Left renal cortex interstitium (tissue), 4 donors: ENCODE data around the gene ZNF236. TPM values are rescaled to one million over a fixed set of nuclear protein-coding genes. Genes with fewer than 3 reads are reported as not detected.
A peak's percentile ranks its signal among the peaks of the same experiment; 100 is the strongest.
"Not testable (repeated sequence)": the region's sequence is repeated elsewhere in the genome, so short reads cannot be mapped to it uniquely, and the experiment has no call there.

Experiments used
- DNase-seq, 4 donors: peaks; one replicate each; pipeline ENCODE4 v3.0.0-alpha.2; 2013; ENCODE audit warnings: low read depth in 4 of 4, low spot score in 2 of 4, missing footprints in 1 of 4
- polyA plus RNA-seq, 4 donors: library from polyadenylated mRNA; unstranded; fragments of 120-200 nt; gene quantifications; one replicate each; pipeline ENCODE4 v1.2.1, GENCODE V29; 2013; ENCODE audit not compliant: insufficient read length in 4 of 4

ZNF236 gene
- polyA plus RNA-seq = 10 to 100 TPM in 2 of 4 donors, 1 to 10 TPM in 2; 8.4 to 13.1 (median 10.2) TPM

- DNase-seq = no peak
Observed at GRCh38 chr18:76822506-76823160, at the start of gene ZNF236. Gene ZNF236 (plus strand): TSS chr18:76822557. CDS start chr18:76822608, 51 bp downstream.

GRCh38 chr18:76772665-76773064, 49.7 kb upstream of the ZNF236 start:
- DNase-seq = no peak

- not testable (repeated sequence) for DNase-seq
Observed at GRCh38 chr18:76777036-76777435, 45.3 kb upstream of the ZNF236 start.

- DNase-seq = no peak
Observed at GRCh38 chr18:76783786-76784484, 38.4 kb upstream of the ZNF236 start.

GRCh38 chr18:76785872-76786271, 36.5 kb upstream of the ZNF236 start:
- no peak for DNase-seq

GRCh38 chr18:76788571-76789317, 33.6 kb upstream of the ZNF236 start:
- no peak for DNase-seq

GRCh38 chr18:76791106-76791505, 31.3 kb upstream of the ZNF236 start:
- no peak for DNase-seq

GRCh38 chr18:76791642-76792041, 30.7 kb upstream of the ZNF236 start:
- no peak for DNase-seq

- no peak for DNase-seq
Observed at GRCh38 chr18:76794326-76794725, 28.0 kb upstream of the ZNF236 start.

GRCh38 chr18:76801567-76802505, 20.5 kb upstream of the ZNF236 start:
- DNase-seq = no peak

GRCh38 chr18:76803413-76803812, 18.9 kb upstream of the ZNF236 start:
- no peak for DNase-seq

- DNase-seq = peak in 1 of 4 donors; percentile 31
Observed at GRCh38 chr18:76803814-76804213, 18.5 kb upstream of the ZNF236 start.

- DNase-seq = no peak
Observed at GRCh38 chr18:76805221-76805620, 17.1 kb upstream of the ZNF236 start.

- DNase-seq = no peak
Observed at GRCh38 chr18:76806301-76806700, 16.1 kb upstream of the ZNF236 start.

- DNase-seq = no peak
Observed at GRCh38 chr18:76808561-76808960, 13.8 kb upstream of the ZNF236 start.

- not testable (repeated sequence) for DNase-seq
Observed at GRCh38 chr18:76811530-76811929, 10.8 kb upstream of the ZNF236 start.

- no peak for DNase-seq
Observed at GRCh38 chr18:76814256-76814655, 8.1 kb upstream of the ZNF236 start.

GRCh38 chr18:76816127-76816526, 6.2 kb upstream of the ZNF236 start:
- no peak for DNase-seq

GRCh38 chr18:76817888-76818611, 4.3 kb upstream of the ZNF236 start:
- DNase-seq = no peak
